RWPE2 (cell line): ENCODE measurements around the gene NAALADL2.

ENCODE experiments used
- ATAC-seq: fragments of 200-7000 bp; cut with Tn5 transposase; 3 replicates; pipeline ENCODE4 v1.9.1; 2021; ENCODE audit warnings: low read depth
- DNase-seq: peaks from one replicate; pipeline ENCODE4 v3.0.0-alpha.2; 2020; ENCODE audit warnings: low spot score
- H3K27ac ChIP-seq: fragments of 450-650 bp; 2 replicates; pipeline ENCODE4 v1.5.1; 2017; ENCODE audit warnings: mild to moderate bottlenecking; ENCODE audit not compliant: poor library complexity, severe bottlenecking
- H3K27me3 ChIP-seq: fragments of 250-450 bp; sonication (Bioruptor Pico); 2 replicates; pipeline ENCODE4 v1.5.1; 2021; ENCODE audit warnings: mild to moderate bottlenecking, moderate library complexity; ENCODE audit not compliant: insufficient read depth, poor library complexity, severe bottlenecking
- H3K36me3 ChIP-seq: fragments of 250-450 bp; sonication (Bioruptor Pico); 2 replicates; pipeline ENCODE4 v1.5.1; 2020; ENCODE audit warnings: low read depth, mild to moderate bottlenecking, moderate library complexity
- H3K4me1 ChIP-seq: fragments of 250-450 bp; sonication (Bioruptor Pico); 2 replicates; pipeline ENCODE4 v1.5.1; 2021; ENCODE audit warnings: mild to moderate bottlenecking, moderate library complexity; ENCODE audit not compliant: insufficient read depth, poor library complexity, severe bottlenecking
- H3K4me3 ChIP-seq: fragments of 250-450 bp; sonication (Bioruptor Pico); 2 replicates; pipeline ENCODE4 v1.5.1; 2021; ENCODE audit warnings: mild to moderate bottlenecking, moderate library complexity; ENCODE audit not compliant: severe bottlenecking
- H3K9me3 ChIP-seq: fragments of 250-450 bp; sonication (Bioruptor Pico); 2 replicates; pipeline ENCODE4 v1.5.1; 2021; ENCODE audit warnings: mild to moderate bottlenecking, moderate library complexity; ENCODE audit not compliant: severe bottlenecking
- TF ChIP-seq, protein P1 (sequence below): fragments of 450-650 bp; IDR thresholded peaks from one replicate; pipeline ENCODE4 v1.5.1; 2017; ENCODE audit warnings: mild to moderate bottlenecking, moderate library complexity; ENCODE audit not compliant: poor library complexity, severe bottlenecking

Gene NAALADL2

DNA sequence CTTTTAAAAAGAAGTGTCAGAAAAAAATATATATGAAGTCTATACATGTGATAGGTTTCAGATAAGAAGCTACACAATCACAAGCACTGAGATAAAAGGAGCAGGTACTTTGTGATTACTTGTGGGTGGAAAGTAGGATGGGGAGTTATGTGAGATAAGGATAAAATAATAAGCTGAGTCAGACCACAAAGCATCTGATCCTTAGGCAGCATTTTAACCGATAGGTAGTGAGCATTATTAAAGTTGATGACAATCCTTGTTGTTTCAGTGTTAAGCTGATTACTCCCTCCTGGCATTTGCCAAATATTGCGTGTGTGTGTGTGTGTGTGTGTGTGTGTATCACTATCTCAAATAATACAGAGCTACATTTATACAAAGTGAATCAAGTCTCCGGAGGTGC is 483.1 kb downstream of the NAALADL2 start:
- H3K27ac ChIP-seq = no peak overlapping the region
- ATAC-seq (no peak), DNase-seq (no peak)
- peaks cover 3% of the 10 kb centered on the region for H3K9me3 ChIP-seq
- H3K4me3 ChIP-seq = no peak overlapping the region
- no peaks in the 10 kb centered on the region for H3K36me3 ChIP-seq
- TF ChIP-seq, protein P1, sequence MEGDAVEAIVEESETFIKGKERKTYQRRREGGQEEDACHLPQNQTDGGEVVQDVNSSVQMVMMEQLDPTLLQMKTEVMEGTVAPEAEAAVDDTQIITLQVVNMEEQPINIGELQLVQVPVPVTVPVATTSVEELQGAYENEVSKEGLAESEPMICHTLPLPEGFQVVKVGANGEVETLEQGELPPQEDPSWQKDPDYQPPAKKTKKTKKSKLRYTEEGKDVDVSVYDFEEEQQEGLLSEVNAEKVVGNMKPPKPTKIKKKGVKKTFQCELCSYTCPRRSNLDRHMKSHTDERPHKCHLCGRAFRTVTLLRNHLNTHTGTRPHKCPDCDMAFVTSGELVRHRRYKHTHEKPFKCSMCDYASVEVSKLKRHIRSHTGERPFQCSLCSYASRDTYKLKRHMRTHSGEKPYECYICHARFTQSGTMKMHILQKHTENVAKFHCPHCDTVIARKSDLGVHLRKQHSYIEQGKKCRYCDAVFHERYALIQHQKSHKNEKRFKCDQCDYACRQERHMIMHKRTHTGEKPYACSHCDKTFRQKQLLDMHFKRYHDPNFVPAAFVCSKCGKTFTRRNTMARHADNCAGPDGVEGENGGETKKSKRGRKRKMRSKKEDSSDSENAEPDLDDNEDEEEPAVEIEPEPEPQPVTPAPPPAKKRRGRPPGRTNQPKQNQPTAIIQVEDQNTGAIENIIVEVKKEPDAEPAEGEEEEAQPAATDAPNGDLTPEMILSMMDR = no peak
- peaks cover 8% of the 10 kb centered on the region for H3K4me1 ChIP-seq
- no peaks in the 10 kb centered on the region for H3K27me3 ChIP-seq

DNA sequence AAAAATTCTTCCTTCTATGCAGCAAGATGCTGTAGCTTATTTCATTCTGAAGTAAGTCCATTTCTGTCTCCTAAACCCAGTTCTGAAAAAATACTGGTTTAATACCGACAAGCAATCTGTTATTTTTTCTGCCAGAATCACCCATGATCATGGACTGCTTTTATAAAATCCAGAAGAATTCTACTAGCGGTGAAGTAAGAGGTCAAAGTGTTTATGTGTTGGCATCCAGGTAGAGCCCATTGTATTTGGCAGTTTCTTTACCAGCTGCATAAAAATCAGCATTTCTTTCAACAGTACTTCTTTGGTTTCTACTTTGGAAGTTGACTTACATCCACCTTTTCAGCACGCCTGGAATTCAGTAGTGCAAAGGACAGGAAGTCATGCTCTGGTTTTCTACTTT is 484.8 kb downstream of the NAALADL2 start:
- DNase-seq = no peak
- Histone ChIP-seq H3K4me1 (peaks cover 14% of the 10 kb centered on the region), H3K27me3 (no peaks in the 10 kb centered on the region), H3K4me3 (no peak overlapping the region), H3K36me3 (no peaks in the 10 kb centered on the region), H3K9me3 (peaks cover 3% of the 10 kb centered on the region), H3K27ac (no peak overlapping the region)
- ATAC-seq = no peak
- TF ChIP-seq, protein P1 = no peak

DNA sequence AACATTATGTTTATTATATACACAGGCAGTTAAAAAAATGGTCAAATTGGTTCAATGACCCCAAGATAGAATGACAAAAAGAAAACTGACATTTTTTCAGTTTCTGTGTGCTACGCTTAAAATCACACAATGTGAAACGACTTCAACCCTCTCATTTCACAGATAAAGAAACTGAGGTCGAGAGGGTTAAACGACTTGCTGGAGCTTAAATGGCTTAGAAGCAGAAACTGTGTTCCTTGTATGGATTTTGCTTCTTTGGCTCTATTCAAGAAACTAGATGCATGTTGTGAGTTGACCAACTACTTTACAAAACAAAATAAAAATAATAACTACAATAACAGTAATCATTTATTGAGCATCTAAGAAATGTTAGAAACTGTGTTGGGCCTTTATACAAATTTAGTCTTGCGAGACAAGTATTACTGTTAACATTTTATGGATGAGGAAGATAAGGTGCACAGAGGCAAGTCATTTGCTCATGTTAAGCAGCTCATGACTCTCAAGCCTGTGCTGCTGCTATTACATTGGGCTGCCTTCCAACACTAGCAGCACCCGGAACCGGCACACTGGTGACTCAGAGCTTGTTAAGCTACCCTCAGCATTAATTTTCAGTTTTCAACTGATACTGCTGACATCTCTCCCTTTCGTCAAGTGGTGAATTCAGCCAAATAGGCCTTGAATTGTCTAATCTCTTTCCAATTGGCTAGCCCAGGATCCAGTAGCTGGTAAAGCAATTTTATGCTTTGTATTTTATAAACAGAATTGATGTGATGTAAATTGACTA is 487.6 kb downstream of the NAALADL2 start:
- Histone ChIP-seq H3K36me3 (no peaks in the 10 kb centered on the region), H3K27ac (no peak overlapping the region), H3K27me3 (no peaks in the 10 kb centered on the region), H3K4me3 (no peak overlapping the region), H3K4me1 (peaks cover 14% of the 10 kb centered on the region), H3K9me3 (peaks cover 3% of the 10 kb centered on the region)
- ATAC-seq = peak; percentile 95
- peak; percentile 52 for DNase-seq
- TF ChIP-seq, protein P1 = no peak

DNA sequence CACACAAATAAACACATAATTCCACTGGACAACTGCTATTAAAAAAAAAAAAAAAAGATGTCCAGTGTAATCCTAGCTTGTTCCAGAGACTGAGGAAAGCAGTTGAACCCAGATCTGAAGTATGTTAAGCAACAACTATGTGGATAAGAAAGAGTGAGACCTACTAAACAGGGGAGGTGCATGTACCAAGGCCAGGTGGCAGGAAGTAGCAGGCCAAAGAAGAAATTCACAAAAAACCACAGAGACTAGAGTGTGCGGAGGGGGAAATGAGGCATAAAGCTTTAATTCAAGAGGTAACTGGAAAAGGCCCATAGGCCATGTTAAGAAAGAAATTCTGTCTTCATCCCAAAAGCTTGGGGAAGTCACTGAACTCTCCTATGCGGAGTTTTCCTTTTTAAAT is 490.0 kb downstream of the NAALADL2 start:
- DNase-seq (no peak), ATAC-seq (no peak)
- H3K4me3 ChIP-seq = no peak overlapping the region
- no peaks in the 10 kb centered on the region for H3K27me3 ChIP-seq
- peaks cover 3% of the 10 kb centered on the region for H3K9me3 ChIP-seq
- H3K27ac ChIP-seq = no peak overlapping the region
- H3K4me1 ChIP-seq = peaks cover 14% of the 10 kb centered on the region
- no peaks in the 10 kb centered on the region for H3K36me3 ChIP-seq
- TF ChIP-seq, protein P1 = no peak

DNA sequence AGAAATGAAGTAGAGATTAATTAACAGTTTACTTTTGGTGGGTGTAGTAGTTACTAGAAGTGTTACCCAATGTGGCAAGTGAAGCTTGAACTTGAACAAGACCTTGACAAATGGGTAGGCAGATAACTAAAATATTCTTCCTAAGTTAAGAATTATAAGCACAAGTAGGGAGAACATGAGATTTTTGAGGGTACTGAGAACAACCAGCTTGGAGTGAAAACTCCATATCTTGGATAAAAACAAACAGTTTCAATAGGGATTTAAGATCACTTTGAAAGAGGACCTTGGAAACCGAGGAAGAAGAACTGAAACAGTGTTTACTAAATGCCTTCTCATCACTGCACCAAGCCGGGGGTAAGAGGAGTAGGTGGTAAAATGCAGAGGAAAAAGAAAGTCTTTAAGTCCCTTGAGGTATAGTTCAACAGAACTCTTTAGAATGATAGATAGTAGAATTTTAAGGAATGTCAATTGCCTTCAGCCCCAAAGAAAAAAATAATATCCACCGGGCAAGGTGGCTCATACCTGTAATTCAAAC is 496.7 kb downstream of the NAALADL2 start:
- Histone ChIP-seq H3K36me3 (no peaks in the 10 kb centered on the region), H3K27ac (no peak overlapping the region), H3K9me3 (no peaks in the 10 kb centered on the region), H3K27me3 (no peaks in the 10 kb centered on the region), H3K4me3 (no peak overlapping the region), H3K4me1 (no peaks in the 10 kb centered on the region)
- ATAC-seq (no peak), DNase-seq (no peak)
- TF ChIP-seq, protein P1 = no peak
